GM12874 (cell line): ENCODE measurements around the gene KEL.

Experiments
- CTCF ChIP-seq: IDR thresholded peaks from 2 replicates; pipeline ENCODE4 v1.5.1; 2011; ENCODE audit warnings: low read depth, mild to moderate bottlenecking, control low read depth, low read length, moderate library complexity; ENCODE audit not compliant: insufficient read depth

Gene KEL

GRCh38 chr7:142959202-142959601 is 3.0 kb downstream of the KEL start:
- no peak for TF ChIP-seq CTCF

GRCh38 chr7:142957723-142958122 is 4.4 kb downstream of the KEL start:
- no peak for TF ChIP-seq CTCF

GRCh38 chr7:142956951-142957623 is 5.1 kb downstream of the KEL start:
- TF ChIP-seq CTCF: no peak

- no peak for TF ChIP-seq CTCF
Measured at GRCh38 chr7:142954680-142955268, 7.4 kb downstream of the KEL start.

- TF ChIP-seq CTCF: no peak
Measured at GRCh38 chr7:142950235-142950634, 11.9 kb downstream of the KEL start.

- no peak for TF ChIP-seq CTCF
Measured at GRCh38 chr7:142948603-142949002, 13.6 kb downstream of the KEL start.

GRCh38 chr7:142945001-142945400 is 17.2 kb downstream of the KEL start:
- no peak for TF ChIP-seq CTCF
